GM23338 (cell line): ENCODE results near the gene MAPK6. TPM values are rescaled to one million over a fixed set of nuclear protein-coding genes. Genes with fewer than 3 reads are reported as not detected.

Source experiments
- ATAC-seq: fragments of 200-7000 bp; cut with Tn5 transposase; 3 replicates; pipeline ENCODE4 v1.9.1; 2020
- DNase-seq: peaks from one replicate; pipeline ENCODE4 v3.0.0-alpha.2; 2015; ENCODE audit warnings: low spot score
- H2AFZ ChIP-seq: fragments of 200-600 bp; sonication (generic); 2 replicates; pipeline ENCODE4 v1.8.0; 2016; ENCODE audit warnings: antibody characterized with exemption, mild to moderate bottlenecking, moderate library complexity
- H3F3A ChIP-seq: fragments of 200-600 bp; sonication (generic); replicated peaks from 2 replicates; pipeline ENCODE4 v1.8.0; 2017; ENCODE audit warnings: antibody characterized with exemption, mixed run types, low read depth
- H3K27ac ChIP-seq: fragments of 200-600 bp; sonication (generic); 2 replicates; pipeline ENCODE4 v1.6.1; 2016; ENCODE audit warnings: low read depth
- H3K27me3 ChIP-seq: fragments of 200-600 bp; sonication (generic); 2 replicates; pipeline ENCODE4 v1.8.0; 2016; ENCODE audit warnings: mild to moderate bottlenecking, mixed run types, moderate library complexity; ENCODE audit not compliant: insufficient read depth
- H3K36me3 ChIP-seq: fragments of 200-600 bp; sonication (generic); 2 replicates; pipeline ENCODE4 v1.8.0; 2016; ENCODE audit warnings: mild to moderate bottlenecking; ENCODE audit not compliant: insufficient read depth
- H3K4me1 ChIP-seq: fragments of 200-600 bp; sonication (generic); 2 replicates; pipeline ENCODE4 v1.8.0; 2016; ENCODE audit warnings: mild to moderate bottlenecking, moderate library complexity; ENCODE audit not compliant: insufficient read depth
- H3K4me2 ChIP-seq: fragments of 200-600 bp; sonication (generic); 2 replicates; pipeline ENCODE4 v1.7.1; 2017; ENCODE audit warnings: mixed run types
- H3K4me3 ChIP-seq: fragments of 200-600 bp; sonication (generic); 2 replicates; pipeline ENCODE4 v1.6.1; 2016; ENCODE audit warnings: mixed run types
- H3K79me2 ChIP-seq: fragments of 200-600 bp; sonication (generic); replicated peaks from 2 replicates; pipeline ENCODE4 v1.8.0; 2017; ENCODE audit warnings: mild to moderate bottlenecking; ENCODE audit not compliant: insufficient read depth
- H3K9me2 ChIP-seq: fragments of 200-600 bp; sonication (generic); 2 replicates; pipeline ENCODE4 v1.8.0; 2017; ENCODE audit not compliant: insufficient read depth
- H4K20me1 ChIP-seq: fragments of 200-600 bp; sonication (generic); replicated peaks from 2 replicates; pipeline ENCODE4 v1.8.0; 2017; ENCODE audit warnings: mild to moderate bottlenecking; ENCODE audit not compliant: insufficient read depth
- H3K27ac Mint-ChIP-seq: 2 replicates; pipeline ENCODE4 v1.8.0; 2020; ENCODE audit warnings: inconsistent platforms, mild to moderate bottlenecking, moderate library complexity, mixed read lengths
- H3K27me3 Mint-ChIP-seq: 3 replicates; pipeline ENCODE4 v1.8.0; 2022; ENCODE audit warnings: low read depth, mild to moderate bottlenecking, moderate library complexity, mixed read lengths, inconsistent platforms; ENCODE audit not compliant: insufficient read depth, poor library complexity
- H3K36me3 Mint-ChIP-seq: 3 replicates; pipeline ENCODE4 v1.8.0; 2021; ENCODE audit warnings: low read depth, mild to moderate bottlenecking, inconsistent platforms, moderate library complexity, mixed read lengths
- H3K4me1 Mint-ChIP-seq: 3 replicates; pipeline ENCODE4 v1.8.0; 2020; ENCODE audit warnings: mild to moderate bottlenecking, inconsistent platforms, mixed read lengths
- H3K4me3 Mint-ChIP-seq: 3 replicates; pipeline ENCODE4 v1.8.0; 2021; ENCODE audit warnings: moderate library complexity, mild to moderate bottlenecking, inconsistent platforms, mixed read lengths
- H3K9me3 Mint-ChIP-seq: 3 replicates; pipeline ENCODE4 v1.8.0; 2020; ENCODE audit warnings: moderate library complexity, mild to moderate bottlenecking, inconsistent platforms, mixed read lengths
- EZH2 ChIP-seq: fragments of 200-600 bp; sonication (generic); IDR thresholded peaks from one replicate; pipeline ENCODE4 v1.8.0; 2017; ENCODE audit warnings: antibody characterized with exemption, mild to moderate bottlenecking, low read depth; ENCODE audit not compliant: unreplicated experiment
- EZH2phosphoT487 ChIP-seq: fragments of 200-600 bp; sonication (generic); IDR thresholded peaks from one replicate; pipeline ENCODE4 v1.8.1; 2018; ENCODE audit warnings: antibody characterized with exemption; ENCODE audit not compliant: unreplicated experiment
- NANOG ChIP-seq: IDR thresholded peaks from 2 replicates; pipeline ENCODE4 v1.6.1; 2016; ENCODE audit warnings: antibody characterized with exemption, borderline replicate concordance
- POLR2AphosphoS5 ChIP-seq: IDR thresholded peaks from 2 replicates; pipeline ENCODE4 v1.6.1; 2016; ENCODE audit warnings: antibody characterized with exemption, low read depth
- ZNF331 ChIP-seq: fragments of 250-450 bp; sonication (Bioruptor Pico); IDR thresholded peaks from 2 replicates; pipeline ENCODE4 v1.5.0; 2020; ENCODE audit warnings: low read depth, mild to moderate bottlenecking, moderate library complexity
- ZNF462 ChIP-seq: fragments of 250-450 bp; sonication (Bioruptor Pico); IDR thresholded peaks from 2 replicates; pipeline ENCODE4 v1.5.0; 2020; ENCODE audit warnings: mild to moderate bottlenecking, moderate library complexity
- polyA plus RNA-seq: library from polyadenylated mRNA; unstranded; fragments of >200 nt; fragmentation: Nextera tagmentation; extraction: Ambion mirVana; gene quantifications from 2 replicates; pipeline ENCODE4 v1.2.1, GENCODE V29; 2016
- total RNA-seq: library from RNA; depleted of rRNA; stranded (reverse); fragments of >200 nt; shearing (Covaris generic); gene quantifications from 2 replicates; pipeline ENCODE4 v1.2.3, GENCODE V29; 2014
- TF ChIP-seq, protein P1 (sequence below): IDR thresholded peaks from one replicate; pipeline ENCODE4 v1.6.1; 2018; ENCODE audit warnings: antibody characterized with exemption; ENCODE audit not compliant: unreplicated experiment

Gene MAPK6
- total and polyA plus RNA-seq, 2 experiments from 2014 or later: 40.9 to 92.3 TPM

DNA sequence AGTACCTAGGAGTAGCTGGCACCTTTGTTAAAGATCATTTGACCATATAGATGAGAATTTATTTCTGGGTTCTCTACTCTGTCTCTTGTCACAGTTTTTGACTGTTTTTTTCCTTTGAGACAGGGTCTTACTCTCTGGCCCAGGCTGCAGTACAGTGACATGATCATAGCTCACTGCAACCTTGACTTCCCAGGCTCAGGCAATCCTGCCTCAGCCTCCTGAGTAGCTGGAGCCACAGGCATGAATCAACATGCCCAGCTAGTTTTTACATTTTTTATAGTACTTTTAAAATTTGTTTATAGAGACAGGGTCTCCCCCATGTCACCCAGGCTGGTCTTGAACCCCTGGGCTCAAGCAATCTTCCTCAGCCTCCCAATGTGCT, 48.5 kb downstream of the MAPK6 start:
- H3K27ac Mint-ChIP-seq: no peak overlapping the region
- Histone ChIP-seq H3F3A (0 out of 2 replicates have a peak, but pooled peaks cover 2% of the 10 kb centered on the region), H3K4me2 (no peak overlapping the region), H2AFZ (no peak overlapping the region), H4K20me1 (no peaks in the 10 kb centered on the region), H3K4me1 (no peaks in the 10 kb centered on the region), H3K36me3 (peaks cover 26% of the 10 kb centered on the region), H3K9me2 (no peaks in the 10 kb centered on the region), H3K27ac (peak overlapping the region; percentile 42; the same call in 1 of the 2 replicates), H3K27me3 (no peaks in the 10 kb centered on the region), H3K79me2 (no peaks in the 10 kb centered on the region), H3K4me3 (no peak overlapping the region)
- peaks cover 7% of the 10 kb centered on the region for H3K4me1 Mint-ChIP-seq
- no peaks in the 10 kb centered on the region for H3K9me3 Mint-ChIP-seq
- peaks cover 3% of the 10 kb centered on the region for H3K27me3 Mint-ChIP-seq
- TF ChIP-seq EZH2 (no peak), POLR2AphosphoS5 (no peak), NANOG (no peak), EZH2phosphoT487 (no peak), ZNF462 (CRISPR knock-in tag) (no peak), ZNF331 (CRISPR knock-in tag) (no peak)
- TF ChIP-seq, protein P1, sequence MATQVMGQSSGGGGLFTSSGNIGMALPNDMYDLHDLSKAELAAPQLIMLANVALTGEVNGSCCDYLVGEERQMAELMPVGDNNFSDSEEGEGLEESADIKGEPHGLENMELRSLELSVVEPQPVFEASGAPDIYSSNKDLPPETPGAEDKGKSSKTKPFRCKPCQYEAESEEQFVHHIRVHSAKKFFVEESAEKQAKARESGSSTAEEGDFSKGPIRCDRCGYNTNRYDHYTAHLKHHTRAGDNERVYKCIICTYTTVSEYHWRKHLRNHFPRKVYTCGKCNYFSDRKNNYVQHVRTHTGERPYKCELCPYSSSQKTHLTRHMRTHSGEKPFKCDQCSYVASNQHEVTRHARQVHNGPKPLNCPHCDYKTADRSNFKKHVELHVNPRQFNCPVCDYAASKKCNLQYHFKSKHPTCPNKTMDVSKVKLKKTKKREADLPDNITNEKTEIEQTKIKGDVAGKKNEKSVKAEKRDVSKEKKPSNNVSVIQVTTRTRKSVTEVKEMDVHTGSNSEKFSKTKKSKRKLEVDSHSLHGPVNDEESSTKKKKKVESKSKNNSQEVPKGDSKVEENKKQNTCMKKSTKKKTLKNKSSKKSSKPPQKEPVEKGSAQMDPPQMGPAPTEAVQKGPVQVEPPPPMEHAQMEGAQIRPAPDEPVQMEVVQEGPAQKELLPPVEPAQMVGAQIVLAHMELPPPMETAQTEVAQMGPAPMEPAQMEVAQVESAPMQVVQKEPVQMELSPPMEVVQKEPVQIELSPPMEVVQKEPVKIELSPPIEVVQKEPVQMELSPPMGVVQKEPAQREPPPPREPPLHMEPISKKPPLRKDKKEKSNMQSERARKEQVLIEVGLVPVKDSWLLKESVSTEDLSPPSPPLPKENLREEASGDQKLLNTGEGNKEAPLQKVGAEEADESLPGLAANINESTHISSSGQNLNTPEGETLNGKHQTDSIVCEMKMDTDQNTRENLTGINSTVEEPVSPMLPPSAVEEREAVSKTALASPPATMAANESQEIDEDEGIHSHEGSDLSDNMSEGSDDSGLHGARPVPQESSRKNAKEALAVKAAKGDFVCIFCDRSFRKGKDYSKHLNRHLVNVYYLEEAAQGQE: no peak
- H3K4me3 Mint-ChIP-seq: no peak overlapping the region
- no peak for ATAC-seq
- peaks cover 23% of the 10 kb centered on the region for H3K36me3 Mint-ChIP-seq
- no peak for DNase-seq
